Measurements from ENCODE around the gene ZNRF4. TPM values are rescaled to one million over a fixed set of nuclear protein-coding genes. Genes with fewer than 3 reads are reported as not detected.

The ZNRF4 gene
- total RNA-seq, 4 donors from 2014 or later: not detected

- no peak for TF ChIP-seq CTCF (IDR thresholded peaks at IDR 0.05)
- no peak for TF ChIP-seq POLR2A (IDR thresholded peaks at IDR 0.05)
- intact Hi-C loops (cut with DNase I; ENCODE audit: low total_unique reads): no loop called here
- no peak for DNase-seq (ENCODE audit: low spot score in 2 of 2)
Observed at GRCh38 chr19:5445071-5445470, 10.1 kb upstream of the ZNRF4 start.

GRCh38 chr19:5445561-5446055 is 9.6 kb upstream of the ZNRF4 start:
- no peak overlapping the region for H3K4me3 ChIP-seq (ENCODE audit: low read depth, poor library complexity, severe bottlenecking)
- intact Hi-C loops (cut with DNase I; ENCODE audit: low total_unique reads): no loop called here
- no peak for TF ChIP-seq POLR2A (IDR thresholded peaks at IDR 0.05)
- TF ChIP-seq CTCF (IDR thresholded peaks at IDR 0.05): no peak
- no peak for DNase-seq (ENCODE audit: low spot score in 2 of 2)
- 16 to 19% methylated on average over 5 of the region's 5 CpGs for WGBS, 2 donors

More at GRCh38 chr19:5445071-5445470, 10.1 kb upstream of the ZNRF4 start:
- 0 to 55% methylated on average over 1 to 2 of the region's 2 CpGs for WGBS, 2 donors
- H3K4me3 ChIP-seq (ENCODE audit: low read depth, poor library complexity, severe bottlenecking): no peak overlapping the region

- TF ChIP-seq CTCF (IDR thresholded peaks at IDR 0.05) (no peak), POLR2A (IDR thresholded peaks at IDR 0.05) (no peak)
- no peak for DNase-seq (ENCODE audit: low spot score in 2 of 2)
- intact Hi-C loops (cut with DNase I; ENCODE audit: low total_unique reads): no loop called here
- H3K4me3 ChIP-seq (ENCODE audit: low read depth, poor library complexity, severe bottlenecking): no peak overlapping the region
- WGBS, 2 donors: 33 to 38% methylated on average over 15 of the region's 15 CpGs
Observed at GRCh38 chr19:5447700-5448311, 7.4 kb upstream of the ZNRF4 start.

- WGBS, 2 donors: 37 to 41% methylated on average over 14 to 15 of the region's 15 CpGs
Observed at GRCh38 chr19:5448374-5448773, 6.8 kb upstream of the ZNRF4 start.

GRCh38 chr19:5450482-5451126 is 4.6 kb upstream of the ZNRF4 start:
- WGBS, 2 donors: 34 to 38% methylated on average over 9 of the region's 9 CpGs
- DNase-seq (ENCODE audit: low spot score in 2 of 2): no peak
- intact Hi-C loops (cut with DNase I; ENCODE audit: low total_unique reads): no loop called here
- no peak overlapping the region for H3K4me3 ChIP-seq (ENCODE audit: low read depth, poor library complexity, severe bottlenecking)
- no peak for TF ChIP-seq POLR2A (IDR thresholded peaks at IDR 0.05)
- no peak for TF ChIP-seq CTCF (IDR thresholded peaks at IDR 0.05)

More at GRCh38 chr19:5448374-5448773, 6.8 kb upstream of the ZNRF4 start:
- TF ChIP-seq POLR2A (IDR thresholded peaks at IDR 0.05) (no peak), CTCF (IDR thresholded peaks at IDR 0.05) (no peak)
- no peak for DNase-seq (ENCODE audit: low spot score in 2 of 2)
- intact Hi-C loops (cut with DNase I; ENCODE audit: low total_unique reads): no loop called here
- H3K4me3 ChIP-seq (ENCODE audit: low read depth, poor library complexity, severe bottlenecking): no peak overlapping the region

Measured in lower leg skin (tissue), 4 donors.